ENCODE data around the gene LRRC52. TPM values are rescaled to one million over a fixed set of nuclear protein-coding genes. Genes with fewer than 3 reads are reported as not detected.

The LRRC52 gene
- not detected in 5 replicates for total RNA-seq (2022; extraction: Qiagen RNA extraction)

GRCh38 chr1:165543532-165544438 is at the start of gene LRRC52:
Gene LRRC52, plus strand, starts transcription at chr1:165544000. Its CDS starts 297 bp downstream, at chr1:165544297.

Other genes starting within 250 kb of the LRRC52 start
- gene LMX1A, start 187.3 kb upstream of the LRRC52 start, total RNA-seq (2022; extraction: Qiagen RNA extraction) = not detected in 5 replicates
- not detected in 5 replicates for gene RXRG, start 98.9 kb upstream of the LRRC52 start, total RNA-seq (2022; extraction: Qiagen RNA extraction)
- gene MGST3, start 87.2 kb downstream of the LRRC52 start, total RNA-seq (2022; extraction: Qiagen RNA extraction) = 196 to 248 TPM (median 207 TPM) in 5 replicates
- gene ALDH9A1, start 154.6 kb downstream of the LRRC52 start, total RNA-seq (2022; extraction: Qiagen RNA extraction) = 40.2 to 42.0 TPM (median 40.4 TPM) in 5 replicates
- gene TMCO1, start 224.9 kb downstream of the LRRC52 start, total RNA-seq (2022; extraction: Qiagen RNA extraction) = 162 to 186 TPM (median 165 TPM) in 5 replicates